Measurements from ENCODE around the gene SMIM23.
"Not testable (repeated sequence)": the region's sequence is repeated elsewhere in the genome, so short reads cannot be mapped to it uniquely, and the experiment has no call there.

SMIM23 gene

GRCh38 chr5:171774418-171774817, 11.2 kb upstream of the SMIM23 start:
- DNase-seq (ENCODE audit: low spot score), result no peak

GRCh38 chr5:171776213-171776612, 9.4 kb upstream of the SMIM23 start:
- no peak for DNase-seq (ENCODE audit: low spot score)

DNA sequence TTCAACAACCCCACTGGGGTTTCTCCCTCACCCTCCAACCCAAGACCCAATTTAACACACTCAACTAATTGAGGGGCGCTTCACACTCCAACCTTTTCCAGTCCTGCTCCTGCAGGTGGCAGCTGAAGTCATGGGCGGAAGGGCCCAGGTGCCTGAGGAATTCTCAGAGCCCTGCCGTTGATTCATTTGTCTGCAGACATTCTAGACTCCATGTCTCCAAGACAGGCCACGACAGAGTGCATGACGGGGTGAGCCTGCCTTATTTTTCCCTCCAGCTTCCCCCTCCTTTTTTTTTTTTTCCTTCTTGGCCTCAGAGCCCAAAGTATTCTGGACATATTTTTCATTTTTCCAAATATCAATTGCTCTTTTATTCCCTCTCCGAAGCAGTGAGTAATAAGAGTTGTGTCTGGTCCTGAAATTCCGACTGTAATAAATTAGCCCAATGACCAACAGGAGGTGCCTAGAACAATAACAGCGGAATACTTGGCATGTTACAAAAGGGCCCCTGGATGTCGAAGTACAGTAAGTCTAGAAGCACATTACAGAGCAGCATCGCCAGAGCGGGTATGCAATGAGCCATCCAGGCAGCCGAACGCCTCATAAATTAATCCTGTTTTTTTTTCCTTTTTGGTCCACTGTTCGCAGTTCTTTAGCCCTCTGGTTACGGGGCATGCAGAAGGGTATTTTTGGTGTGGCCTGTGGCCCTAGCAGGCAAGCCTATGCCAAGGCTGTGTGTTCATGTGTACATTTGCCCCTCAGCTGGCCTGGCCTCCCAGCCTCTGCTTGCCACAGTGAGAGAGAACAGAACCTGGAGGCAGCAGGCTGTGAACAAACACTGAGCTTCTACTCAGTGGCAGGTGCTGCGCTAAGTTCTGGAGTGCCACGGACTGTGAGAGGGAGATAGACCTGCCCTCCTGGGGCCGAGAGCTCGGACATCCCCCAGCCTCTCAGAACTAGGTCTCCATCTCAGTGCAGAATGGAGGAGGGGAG, 8.6 kb upstream of the SMIM23 start:
- no peak for DNase-seq (ENCODE audit: low spot score)

DNA sequence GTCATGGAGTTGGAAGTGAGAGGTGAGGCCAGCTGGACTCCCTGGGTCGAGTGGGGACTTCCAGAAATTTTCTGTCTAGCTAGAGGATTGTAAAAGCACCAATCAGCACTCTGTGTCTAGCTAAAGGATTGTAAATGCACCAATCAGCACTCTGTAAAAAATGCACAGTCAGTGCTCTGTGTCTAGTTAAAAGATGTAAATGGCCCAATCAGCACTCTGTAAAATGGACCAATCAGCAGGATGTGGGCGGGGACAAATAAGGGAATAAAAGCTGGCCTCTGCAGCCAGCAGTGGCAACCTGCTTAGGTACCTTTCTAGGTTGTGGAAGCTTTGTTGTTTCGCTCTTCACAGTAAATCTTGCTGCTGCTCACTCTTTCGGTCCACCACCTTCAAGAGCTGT, 3.9 kb upstream of the SMIM23 start:
- not testable (repeated sequence) for DNase-seq (ENCODE audit: low spot score)

DNA sequence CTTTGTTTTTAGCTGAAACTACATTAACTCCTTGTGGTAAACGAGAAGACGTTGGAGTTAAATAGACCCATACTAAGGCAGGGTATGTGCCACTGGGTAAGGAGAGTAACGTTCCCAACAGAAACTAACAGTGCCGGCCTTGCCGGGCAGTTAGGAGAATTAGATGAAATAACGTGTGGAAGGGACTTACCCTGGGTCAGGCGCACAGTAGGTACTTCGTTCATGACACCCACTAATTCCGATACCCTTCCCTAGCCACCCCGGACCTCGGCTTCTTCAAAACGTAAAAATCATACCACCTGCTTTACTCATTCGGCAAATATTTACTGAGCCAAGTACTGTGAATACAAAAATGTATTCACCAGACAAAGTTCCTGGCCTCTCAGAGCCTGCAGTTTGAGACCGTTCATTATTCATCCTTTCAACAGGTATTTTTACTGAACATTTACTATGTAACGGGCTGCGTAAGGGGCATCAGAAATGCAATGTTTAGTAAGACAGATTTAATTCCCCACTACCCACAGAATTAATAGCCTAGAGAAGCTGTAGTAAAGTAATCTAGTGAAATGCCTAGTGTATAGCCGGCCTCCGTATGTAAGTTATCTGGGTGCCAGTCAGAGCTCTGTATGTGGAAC, 3.2 kb upstream of the SMIM23 start:
- DNase-seq (ENCODE audit: low spot score), result no peak

GRCh38 chr5:171783051-171783450, 2.6 kb upstream of the SMIM23 start:
- DNase-seq (ENCODE audit: low spot score), result no peak

DNA sequence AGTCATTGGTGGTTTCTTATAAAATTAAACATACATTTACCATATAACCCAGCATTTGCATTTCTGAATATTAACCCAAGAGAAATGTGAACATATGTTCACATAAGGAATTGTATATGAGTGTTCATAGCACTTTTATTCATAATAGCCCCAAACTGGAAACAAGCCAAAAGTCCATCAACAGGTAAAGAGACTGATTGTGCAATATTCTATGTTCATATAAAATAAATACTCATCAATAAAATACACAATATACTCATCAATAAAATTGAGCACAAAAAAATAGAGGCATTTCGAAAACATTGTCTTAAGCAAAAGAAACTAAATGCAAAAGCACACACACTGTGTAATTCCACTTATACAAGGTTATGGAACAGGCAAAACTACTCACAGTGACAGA, 3.7 kb downstream of the SMIM23 start:
- DNase-seq (ENCODE audit: low spot score), result no peak

GRCh38 chr5:171790408-171790807, 4.8 kb downstream of the SMIM23 start:
- DNase-seq (ENCODE audit: low spot score), result no peak

- DNase-seq (ENCODE audit: low spot score), result no peak
Observed at GRCh38 chr5:171794470-171794960, 8.9 kb downstream of the SMIM23 start.

GRCh38 chr5:171795381-171795780, 9.8 kb downstream of the SMIM23 start:
- no peak for DNase-seq (ENCODE audit: low spot score)

DNA sequence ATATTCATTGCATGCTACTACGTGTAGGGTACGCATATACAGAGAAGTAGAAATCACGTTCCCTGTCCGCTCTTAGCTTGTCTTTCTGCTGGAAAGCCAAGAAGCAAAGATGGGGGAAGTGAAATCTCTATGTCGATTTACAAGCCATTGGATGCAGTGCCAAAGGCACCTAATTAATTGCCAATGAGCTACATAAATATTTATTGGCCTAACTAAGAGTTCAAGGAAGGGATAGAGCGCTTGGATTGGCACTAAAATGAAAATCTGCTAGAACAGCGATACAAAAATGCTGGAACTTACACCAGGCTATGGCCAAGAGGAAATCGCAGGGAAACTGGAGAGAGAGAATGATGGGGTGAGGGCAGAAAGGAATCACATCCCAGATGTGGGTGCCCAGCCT, 10.8 kb downstream of the SMIM23 start:
- no peak for DNase-seq (ENCODE audit: low spot score)

DNA sequence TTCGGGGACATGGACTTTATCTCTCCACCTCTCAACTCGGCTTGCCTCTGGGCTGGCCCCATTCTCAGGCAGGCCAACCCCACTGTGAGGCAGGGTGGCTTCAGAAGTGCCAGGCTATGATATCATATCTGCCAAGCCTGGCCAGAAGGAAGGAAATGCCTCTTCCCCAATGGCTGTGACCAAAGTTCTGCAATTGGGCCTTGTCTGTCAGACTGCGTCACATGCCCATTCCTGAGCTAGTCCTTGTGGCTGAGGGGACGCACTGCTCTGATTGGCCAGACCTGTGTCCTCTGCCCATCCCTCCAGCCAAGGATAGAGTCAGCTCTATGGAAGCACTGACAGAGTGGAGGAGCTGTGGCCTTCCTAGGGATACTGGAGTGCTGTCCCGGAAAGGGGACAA, 11.9 kb downstream of the SMIM23 start:
- DNase-seq (ENCODE audit: low spot score), result no peak

DNA sequence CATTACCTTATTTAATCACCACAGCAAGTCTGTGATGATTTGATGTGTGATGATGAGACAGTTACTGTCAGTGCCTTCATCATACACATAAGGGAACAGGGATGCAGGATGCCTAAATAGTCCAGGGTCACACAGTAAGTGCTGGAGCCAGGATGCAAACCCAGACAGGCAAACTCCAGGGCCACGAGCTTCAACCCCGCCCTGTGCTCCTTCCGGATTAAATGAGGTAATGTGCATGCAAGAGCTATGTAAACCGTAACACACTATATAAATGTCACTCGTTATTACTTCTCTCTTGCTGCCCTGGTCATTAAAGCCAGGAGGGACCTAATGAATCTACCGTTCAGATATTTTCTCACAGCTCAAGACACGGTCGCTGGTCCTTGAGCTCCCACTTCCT, 12.8 kb downstream of the SMIM23 start:
- DNase-seq (ENCODE audit: low spot score), result no peak

- DNase-seq (ENCODE audit: low spot score), result no peak
Observed at GRCh38 chr5:171801839-171802238, 16.2 kb downstream of the SMIM23 start.

DNA sequence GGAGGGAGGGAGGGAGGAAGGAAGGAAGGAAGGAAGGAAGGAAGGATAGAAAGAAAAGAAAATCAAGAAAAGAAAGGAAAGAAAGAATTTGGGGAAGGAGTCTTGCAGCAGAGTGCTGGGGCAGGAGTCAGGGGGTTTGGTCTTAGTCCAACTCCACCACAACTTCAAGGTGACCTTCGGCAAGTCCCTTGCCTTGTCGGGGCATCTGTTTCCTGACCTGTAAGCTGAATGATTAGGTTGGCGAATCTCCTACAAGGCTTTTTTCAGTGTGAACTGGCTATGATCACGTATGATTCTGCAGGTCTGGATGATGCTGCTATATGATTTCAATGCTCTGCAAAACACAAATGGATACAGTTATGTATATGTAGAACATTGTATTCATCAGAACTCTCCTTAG, 20.1 kb downstream of the SMIM23 start:
- DNase-seq (ENCODE audit: low spot score), result no peak

DNA sequence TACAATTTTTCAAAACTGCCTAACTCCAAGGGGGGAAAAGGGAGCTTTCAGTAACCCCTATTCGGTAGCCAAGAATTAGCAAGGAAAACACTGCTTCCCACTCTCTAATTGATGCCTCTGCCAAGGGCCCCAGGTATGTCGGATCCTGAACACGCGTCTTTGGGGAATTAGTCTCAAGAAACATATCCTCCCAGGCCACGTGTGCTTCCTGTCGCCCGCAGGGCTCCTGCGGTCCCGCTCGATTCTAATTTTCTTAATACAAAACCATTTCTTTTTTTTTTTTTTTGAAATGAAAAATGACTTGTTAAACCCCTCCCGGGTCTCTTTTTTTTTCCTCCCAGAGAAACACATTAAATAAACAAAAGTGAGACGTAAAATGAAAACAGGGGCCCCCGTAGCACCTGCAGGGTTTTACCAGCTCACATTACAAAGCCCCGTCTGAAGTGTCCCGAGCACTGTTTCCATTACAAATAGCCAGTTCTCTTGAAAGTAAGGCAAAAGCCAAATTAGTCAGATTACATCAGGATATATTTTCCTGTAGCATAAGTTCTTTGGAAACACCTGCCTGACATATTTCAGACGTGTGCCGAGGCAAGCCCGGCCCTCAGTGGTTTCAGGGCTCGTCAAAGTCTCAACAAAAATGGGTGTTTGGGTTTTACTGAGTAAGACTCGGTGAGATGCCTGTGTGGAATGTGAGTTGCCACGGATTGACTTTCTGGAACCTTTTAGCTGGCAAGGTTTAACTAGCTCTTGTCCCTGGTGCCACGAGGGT, 21.5 kb downstream of the SMIM23 start:
- DNase-seq (ENCODE audit: low spot score), result no peak

DNA sequence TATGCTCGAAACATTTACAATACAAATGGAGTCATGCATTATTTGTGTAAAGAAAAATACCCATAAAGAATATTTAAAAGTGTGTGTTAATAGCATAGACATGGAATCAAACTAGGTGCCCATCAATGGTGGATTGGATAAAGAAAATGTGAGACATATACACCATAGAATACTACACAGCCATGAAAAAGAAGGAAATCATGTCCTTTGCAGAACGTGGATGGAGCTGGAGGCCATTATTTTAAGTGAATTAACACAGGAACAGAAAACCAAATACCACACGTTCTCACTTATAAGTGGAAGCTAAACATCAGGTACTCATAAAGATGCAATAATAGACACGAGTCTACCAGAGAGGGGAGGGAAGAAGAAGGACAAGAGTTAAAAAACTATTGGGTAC, 22.8 kb downstream of the SMIM23 start:
- DNase-seq (ENCODE audit: low spot score), result no peak

- DNase-seq (ENCODE audit: low spot score), result no peak
Observed at GRCh38 chr5:171808951-171809350, 23.3 kb downstream of the SMIM23 start.

DNA sequence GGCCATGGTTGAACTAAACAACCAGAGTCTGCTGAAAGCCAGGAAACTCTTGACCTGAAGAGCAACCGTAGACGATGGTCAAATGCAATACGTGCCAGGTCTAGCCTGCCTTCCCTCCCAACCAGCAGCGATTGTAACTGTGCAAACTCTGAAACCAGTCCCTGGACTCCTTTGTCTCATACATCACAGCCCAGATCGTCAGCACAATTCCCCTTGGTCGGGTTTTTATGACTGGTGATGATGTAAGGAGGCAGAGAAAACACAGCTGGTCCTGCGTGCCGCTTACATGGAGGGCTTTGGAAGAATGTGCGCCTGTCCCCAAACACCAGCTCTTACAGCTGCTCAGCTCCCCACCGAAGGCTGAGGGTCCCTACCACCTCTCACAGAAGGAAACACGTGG, 24.6 kb downstream of the SMIM23 start:
- DNase-seq (ENCODE audit: low spot score), result no peak

DNA sequence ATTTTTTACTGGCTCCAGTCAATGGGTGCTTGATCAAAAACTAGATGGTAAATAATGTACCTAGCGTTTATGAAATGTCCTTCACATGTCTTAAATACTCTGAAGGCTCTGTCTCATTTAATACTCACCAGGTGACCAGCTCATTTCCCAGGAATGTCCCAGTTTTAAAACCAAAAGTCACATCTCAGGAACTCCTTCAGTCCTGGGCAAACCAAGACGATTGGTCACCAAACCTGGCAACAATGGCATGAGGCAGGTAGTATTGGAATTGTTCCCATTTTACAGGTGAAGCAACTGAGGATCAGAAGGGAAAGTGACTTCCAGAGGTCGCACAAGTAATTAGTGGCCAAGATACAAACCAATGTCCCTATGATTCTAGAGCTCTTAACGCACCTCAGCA, 27.7 kb downstream of the SMIM23 start:
- no peak for DNase-seq (ENCODE audit: low spot score)

DNA sequence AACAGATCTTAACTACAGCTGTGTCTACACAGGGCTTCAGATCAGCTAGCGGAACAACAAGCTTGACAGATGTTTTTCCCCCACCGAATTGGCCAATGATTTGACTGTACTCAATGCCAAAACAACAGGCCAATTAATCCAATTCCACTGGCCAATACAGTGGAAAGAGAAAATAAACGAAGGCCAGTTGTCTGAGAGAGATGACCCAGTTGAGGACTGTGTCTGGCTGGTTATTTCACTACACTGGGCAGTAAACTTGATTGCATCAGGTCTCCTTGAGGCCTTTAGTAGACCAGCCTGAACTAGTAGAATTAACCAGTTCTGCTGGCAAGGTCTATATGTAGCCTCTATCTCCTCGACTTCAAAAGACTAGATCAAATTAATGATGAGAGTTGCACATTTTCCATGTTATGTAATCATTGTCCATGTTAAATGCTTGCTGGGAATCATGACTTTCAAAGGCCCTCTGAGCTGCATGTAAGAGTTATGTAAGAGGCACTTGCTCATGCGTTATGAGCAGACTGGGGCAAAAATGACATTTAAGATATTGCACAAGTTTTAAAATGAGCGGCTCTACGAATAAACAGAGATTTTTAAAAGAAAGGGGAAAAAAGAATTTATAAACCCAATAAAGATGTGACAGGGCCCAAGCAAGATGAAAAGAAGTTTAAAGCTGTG, 28.3 kb downstream of the SMIM23 start:
- DNase-seq (ENCODE audit: low spot score), result no peak

- DNase-seq (ENCODE audit: low spot score), result no peak
Observed at GRCh38 chr5:171816666-171817065, 31.0 kb downstream of the SMIM23 start.

Data from germinal center (tissue), 1 donor.